ENCODE results near the gene CALR3.
"Not testable (repeated sequence)": the region's sequence is repeated elsewhere in the genome, so short reads cannot be mapped to it uniquely, and the experiment has no call there.

- TF ChIP-seq, protein P1, sequence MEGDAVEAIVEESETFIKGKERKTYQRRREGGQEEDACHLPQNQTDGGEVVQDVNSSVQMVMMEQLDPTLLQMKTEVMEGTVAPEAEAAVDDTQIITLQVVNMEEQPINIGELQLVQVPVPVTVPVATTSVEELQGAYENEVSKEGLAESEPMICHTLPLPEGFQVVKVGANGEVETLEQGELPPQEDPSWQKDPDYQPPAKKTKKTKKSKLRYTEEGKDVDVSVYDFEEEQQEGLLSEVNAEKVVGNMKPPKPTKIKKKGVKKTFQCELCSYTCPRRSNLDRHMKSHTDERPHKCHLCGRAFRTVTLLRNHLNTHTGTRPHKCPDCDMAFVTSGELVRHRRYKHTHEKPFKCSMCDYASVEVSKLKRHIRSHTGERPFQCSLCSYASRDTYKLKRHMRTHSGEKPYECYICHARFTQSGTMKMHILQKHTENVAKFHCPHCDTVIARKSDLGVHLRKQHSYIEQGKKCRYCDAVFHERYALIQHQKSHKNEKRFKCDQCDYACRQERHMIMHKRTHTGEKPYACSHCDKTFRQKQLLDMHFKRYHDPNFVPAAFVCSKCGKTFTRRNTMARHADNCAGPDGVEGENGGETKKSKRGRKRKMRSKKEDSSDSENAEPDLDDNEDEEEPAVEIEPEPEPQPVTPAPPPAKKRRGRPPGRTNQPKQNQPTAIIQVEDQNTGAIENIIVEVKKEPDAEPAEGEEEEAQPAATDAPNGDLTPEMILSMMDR (IDR thresholded peaks at IDR 0.05; ENCODE audit: insufficient read depth, low read length, poor library complexity, severe bottlenecking) = not testable (repeated sequence)
- not testable (repeated sequence) for TF ChIP-seq EZH2phosphoT487 (conservative IDR thresholded peaks at IDR 0.05; ENCODE audit: low read length)
Observed at GRCh38 chr19:16448872-16449271, 47.1 kb downstream of the CALR3 start.

Data from SU-DHL-6 (cell line).